COLO668 (cell line): ENCODE measurements around the gene STXBP3.
A peak's percentile ranks its signal among the peaks of the same experiment; 100 is the strongest.
"Not testable (repeated sequence)": the region's sequence is repeated elsewhere in the genome, so short reads cannot be mapped to it uniquely, and the experiment has no call there.

Source experiments
- DNase-seq: peaks from one replicate; lab custom pipeline; 2025; ENCODE audit not compliant: unreplicated experiment; lab: John Stamatoyannopoulos, UW

STXBP3 gene, protein sequence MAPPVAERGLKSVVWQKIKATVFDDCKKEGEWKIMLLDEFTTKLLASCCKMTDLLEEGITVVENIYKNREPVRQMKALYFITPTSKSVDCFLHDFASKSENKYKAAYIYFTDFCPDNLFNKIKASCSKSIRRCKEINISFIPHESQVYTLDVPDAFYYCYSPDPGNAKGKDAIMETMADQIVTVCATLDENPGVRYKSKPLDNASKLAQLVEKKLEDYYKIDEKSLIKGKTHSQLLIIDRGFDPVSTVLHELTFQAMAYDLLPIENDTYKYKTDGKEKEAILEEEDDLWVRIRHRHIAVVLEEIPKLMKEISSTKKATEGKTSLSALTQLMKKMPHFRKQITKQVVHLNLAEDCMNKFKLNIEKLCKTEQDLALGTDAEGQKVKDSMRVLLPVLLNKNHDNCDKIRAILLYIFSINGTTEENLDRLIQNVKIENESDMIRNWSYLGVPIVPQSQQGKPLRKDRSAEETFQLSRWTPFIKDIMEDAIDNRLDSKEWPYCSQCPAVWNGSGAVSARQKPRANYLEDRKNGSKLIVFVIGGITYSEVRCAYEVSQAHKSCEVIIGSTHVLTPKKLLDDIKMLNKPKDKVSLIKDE

DNA sequence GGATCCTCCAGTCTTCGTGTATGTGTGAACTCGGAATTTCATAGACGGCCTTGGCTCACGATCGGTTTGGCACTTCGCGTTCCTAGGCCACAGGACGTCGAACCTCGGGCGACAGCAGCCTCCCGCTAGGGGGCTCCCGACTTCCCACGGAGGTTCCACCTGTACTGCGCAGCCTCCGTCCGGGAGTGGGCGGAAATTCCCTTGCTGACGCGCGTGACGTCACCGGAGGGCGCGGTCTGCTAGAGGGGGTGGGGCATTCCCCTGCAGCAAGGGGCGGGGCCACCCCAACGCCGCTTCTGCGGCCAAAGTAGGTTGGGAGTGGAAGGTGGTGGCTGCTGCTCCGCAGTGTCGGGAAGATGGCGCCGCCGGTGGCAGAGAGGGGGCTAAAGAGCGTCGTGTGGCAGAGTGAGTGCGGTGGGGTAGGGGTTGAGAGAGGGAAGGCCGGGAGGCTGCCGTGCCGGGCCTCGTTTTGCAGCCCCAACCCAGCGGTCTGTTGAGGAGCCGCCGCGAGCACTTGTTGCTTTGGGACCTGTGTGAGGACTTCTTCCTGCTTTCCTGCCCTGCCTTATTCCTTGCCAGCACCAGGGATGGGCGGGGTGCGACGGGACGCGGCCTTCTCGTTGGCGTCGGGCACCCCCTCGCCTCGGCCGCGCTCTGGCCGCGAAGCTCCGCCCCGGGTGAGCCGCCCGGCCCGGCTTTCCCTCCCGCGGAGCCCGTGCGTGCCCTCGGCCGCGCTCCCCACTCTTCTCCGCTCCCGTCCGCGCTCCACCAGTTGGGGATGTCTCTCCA lies at the start of gene STXBP3:
Gene STXBP3, plus strand, starts transcription at position 293 of the 789 bp plus-strand sequence. Its CDS starts 64 bp downstream, at position 357.
- peak; percentile 99 for DNase-seq

DNA sequence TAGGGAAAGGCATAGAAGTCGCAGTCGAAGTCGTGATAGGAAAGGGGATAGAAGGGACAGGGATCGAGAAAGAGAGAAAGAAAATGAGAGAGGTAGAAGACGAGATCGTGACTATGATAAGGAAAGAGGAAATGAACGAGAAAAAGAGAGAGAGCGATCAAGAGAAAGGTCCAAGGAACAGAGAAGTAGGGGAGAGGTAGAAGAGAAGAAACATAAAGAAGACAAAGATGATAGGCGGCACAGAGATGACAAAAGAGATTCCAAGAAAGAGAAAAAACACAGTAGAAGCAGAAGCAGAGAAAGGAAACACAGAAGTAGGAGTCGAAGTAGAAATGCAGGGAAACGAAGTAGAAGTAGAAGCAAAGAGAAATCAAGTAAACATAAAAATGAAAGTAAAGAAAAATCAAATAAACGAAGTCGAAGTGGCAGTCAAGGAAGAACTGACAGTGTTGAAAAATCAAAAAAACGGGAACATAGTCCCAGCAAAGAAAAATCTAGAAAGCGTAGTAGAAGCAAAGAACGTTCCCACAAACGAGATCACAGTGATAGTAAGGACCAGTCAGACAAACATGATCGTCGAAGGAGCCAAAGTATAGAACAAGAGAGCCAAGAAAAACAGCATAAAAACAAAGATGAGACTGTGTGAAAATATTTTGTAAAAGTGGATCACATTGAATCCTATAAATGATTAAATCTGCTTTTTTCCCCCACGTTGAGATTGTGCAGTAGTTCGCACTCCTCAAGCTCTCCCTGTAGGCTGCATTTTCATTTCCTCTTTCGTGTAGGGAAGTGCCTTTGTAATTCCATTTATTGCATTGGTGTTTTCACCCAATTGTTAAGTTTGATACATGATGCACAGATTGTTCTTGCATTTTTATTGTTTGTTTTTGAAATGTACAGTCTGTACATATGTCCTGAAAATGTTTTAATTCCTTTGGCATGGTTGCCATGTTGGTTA lies 46.8 kb upstream of the STXBP3 start:
- no peak for DNase-seq

DNA sequence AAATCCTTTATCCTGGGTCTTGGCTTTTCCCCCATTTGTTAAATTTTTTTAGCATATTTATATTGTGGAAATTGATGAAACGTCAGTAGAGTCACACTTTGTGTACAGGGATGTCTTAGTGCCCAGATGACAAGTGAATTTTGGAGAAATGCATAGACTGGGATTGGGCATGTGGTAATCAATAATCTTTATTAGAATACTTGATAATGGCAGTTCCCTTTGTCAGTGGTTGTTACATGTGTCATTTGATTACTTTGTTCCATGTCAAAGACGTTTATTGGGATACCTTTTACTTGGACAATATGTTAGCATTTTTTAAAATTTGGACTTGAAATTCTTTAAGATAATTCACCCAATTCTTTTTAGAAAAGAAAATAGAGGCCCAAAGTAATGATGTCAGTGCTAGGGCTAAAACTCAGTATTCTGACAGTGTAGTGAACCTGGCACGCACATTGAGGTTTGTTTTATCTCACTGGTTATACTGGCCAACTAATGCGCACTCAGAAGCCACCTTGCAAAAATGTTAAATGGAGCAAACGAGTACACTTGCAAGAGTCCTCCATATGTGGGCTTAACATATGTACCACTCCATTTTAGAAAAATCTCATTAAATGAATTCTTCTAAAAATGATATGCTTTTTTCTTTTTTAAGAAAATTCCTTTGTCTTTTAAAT lies 45.2 kb upstream of the STXBP3 start:
- DNase-seq: no peak

DNA sequence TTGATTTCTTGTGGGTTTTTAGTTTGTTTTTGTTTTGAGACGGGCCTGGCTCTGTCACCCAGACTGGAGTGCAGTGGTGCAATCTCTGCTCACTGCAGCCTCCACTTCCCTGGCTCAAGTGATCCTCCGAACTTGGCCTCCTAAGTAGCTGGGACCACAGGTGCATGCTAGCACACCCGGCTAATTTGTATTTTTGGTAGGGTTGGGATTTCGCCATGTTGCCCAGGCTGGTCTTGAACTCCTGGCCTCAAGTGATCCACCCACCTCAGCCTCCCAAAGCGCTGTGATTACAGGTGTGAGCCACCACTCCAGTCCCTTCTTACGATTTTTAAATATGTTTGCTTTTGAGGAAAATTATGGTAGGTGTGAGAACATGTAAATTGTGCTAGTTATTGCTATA lies 44.4 kb upstream of the STXBP3 start:
- not testable (repeated sequence) for DNase-seq

DNA sequence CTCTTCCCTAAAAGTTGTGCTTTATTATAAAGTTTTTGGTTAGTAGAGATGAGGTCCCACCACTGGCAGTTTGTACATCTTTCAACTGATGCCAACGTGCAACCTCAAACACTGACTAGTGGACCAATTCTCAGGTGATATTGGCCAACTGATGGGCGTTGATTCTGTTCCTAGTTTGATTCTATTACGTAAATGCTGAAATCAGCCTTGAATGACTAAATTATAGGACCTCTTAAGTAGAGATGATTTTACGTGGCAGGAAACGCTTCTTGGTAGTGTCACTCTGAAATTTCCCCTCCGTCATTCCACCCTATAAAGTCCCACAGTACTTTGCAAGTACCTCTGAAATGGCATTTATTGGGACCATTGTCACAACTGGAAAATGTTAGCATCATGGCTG lies 42.5 kb upstream of the STXBP3 start:
- DNase-seq: no peak

DNA sequence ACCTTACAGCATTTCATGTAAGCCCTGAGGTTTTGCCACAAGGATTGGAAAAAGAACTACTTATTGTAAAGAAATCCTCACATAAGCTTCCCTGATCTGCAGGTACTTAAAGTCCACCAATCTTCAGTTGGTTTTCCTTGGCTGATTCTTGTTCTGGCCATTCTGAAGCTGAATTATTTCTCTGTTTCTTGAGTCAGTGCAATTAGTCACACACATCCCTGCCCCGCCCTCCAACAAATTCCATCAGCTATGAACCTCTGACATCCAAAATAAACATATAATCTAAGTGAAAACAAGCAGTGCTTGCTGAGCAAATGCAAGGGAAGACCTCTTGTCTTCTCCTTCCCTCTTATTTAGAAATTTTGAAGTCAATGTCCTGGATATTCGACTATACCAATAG lies 42.0 kb upstream of the STXBP3 start:
- DNase-seq: no peak

DNA sequence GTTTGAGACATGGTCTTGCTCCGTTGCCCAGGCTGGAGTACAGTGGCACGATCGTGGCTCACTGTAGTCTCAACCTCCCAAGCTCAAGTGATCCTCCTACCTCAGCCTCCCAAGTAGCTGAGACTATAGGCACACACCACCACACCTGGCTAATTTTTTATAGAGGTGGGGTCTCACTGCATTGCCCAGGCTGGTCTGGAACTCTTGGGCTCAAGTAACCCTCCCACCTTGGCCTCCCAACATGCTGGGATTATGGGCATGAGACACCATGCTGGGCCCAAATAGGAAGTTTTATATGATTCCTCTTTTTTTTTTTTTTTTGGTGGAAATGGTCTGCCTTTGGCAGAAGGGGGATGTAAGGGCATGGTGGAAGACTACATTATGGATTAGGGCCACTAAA lies 39.8 kb upstream of the STXBP3 start:
- no peak for DNase-seq

DNA sequence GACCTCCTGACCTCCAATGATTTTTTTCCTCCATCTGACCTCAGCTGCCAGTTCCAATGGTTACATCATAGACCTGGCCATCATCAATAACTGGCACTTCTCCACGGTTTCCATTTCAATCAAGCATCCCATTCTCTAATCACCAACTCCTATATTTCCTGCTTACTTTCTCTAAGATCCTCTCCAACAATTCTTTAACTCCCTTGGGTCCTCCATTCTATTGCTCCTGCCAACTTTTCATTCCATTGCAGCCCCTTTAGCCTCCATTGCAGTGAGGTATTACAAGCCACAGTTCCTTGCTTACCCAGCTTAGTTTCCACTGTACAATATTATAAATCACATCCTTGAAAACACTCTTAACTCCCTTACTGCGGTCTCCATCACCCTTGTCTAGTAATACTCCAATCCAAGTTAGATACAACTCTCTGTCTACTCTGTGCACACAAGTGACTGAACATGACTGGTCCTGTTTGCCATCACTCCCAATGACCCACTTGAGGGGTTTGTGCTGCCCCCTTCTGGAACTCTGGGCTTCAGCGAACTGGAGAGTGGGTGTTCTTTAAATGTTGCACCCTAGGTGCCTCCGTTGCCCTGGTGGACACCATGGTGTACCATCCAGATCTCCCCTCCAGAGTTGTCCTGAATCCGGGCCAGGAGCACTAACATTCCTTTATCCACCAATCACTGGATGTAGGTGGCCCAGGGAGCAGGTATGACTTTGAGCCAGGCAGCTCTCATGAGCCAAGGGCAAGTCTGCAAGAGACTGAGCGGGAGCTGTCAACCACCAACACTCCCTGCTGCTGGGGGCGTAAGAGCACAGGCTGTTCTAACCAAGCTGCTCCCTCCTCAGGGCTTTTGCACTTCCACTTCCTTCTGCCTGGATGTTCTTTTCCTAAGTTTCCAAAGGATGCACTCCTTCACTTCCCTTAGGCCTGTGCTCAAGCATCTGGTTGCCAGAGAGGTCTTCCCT lies 37.5 kb upstream of the STXBP3 start:
- peak; percentile 28 for DNase-seq

DNA sequence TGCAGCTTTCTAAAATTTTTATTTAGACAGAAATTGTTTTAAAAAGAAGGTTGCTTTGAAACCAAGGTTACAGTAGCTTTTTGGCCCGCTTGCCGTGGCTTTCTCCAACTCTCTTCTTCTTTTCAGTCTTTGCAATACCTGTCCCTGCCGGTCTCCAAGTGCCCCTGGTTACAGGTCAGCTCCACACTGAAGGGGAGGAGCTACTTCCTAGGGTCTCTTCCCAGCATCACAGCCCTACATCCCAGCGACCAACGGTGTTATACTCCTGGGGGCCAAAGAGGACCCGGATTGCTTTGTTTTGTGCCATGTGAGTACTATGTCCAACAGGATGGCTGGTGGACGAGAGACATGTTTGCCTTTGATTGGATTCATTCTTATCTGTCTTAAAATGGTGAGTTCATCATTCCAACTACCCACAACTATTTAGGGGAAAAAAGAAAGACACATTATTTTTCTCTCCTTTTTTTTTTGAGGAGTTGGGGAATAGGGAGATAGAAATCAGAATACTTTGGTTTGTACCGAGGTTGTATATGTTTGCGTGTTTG lies 33.8 kb upstream of the STXBP3 start, which contains the start of gene FNDC7:
Gene FNDC7, plus strand, starts transcription at position 303 of the 545 bp plus-strand sequence. Its CDS starts 26 bp downstream, at position 329.
- DNase-seq: no peak

DNA sequence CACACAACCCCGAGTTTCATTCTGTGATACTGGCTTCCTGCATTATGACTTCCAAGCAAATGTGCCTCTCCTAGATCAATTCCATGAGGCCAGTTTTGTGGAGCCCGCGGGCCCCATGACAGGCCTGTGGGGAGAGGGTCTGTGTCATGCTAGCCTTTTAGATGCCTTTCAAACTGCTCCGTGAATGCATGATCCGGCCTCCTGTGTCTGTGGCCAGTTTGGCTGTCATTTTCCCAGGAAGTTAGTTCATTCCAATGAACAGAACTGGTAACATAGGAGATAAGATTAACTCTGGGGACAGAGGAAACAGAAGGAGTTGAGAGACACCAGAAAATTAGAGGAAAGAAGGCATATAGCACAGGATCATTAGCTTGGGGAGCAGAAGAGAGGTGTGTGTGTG lies 30.5 kb upstream of the STXBP3 start:
- DNase-seq: no peak

DNA sequence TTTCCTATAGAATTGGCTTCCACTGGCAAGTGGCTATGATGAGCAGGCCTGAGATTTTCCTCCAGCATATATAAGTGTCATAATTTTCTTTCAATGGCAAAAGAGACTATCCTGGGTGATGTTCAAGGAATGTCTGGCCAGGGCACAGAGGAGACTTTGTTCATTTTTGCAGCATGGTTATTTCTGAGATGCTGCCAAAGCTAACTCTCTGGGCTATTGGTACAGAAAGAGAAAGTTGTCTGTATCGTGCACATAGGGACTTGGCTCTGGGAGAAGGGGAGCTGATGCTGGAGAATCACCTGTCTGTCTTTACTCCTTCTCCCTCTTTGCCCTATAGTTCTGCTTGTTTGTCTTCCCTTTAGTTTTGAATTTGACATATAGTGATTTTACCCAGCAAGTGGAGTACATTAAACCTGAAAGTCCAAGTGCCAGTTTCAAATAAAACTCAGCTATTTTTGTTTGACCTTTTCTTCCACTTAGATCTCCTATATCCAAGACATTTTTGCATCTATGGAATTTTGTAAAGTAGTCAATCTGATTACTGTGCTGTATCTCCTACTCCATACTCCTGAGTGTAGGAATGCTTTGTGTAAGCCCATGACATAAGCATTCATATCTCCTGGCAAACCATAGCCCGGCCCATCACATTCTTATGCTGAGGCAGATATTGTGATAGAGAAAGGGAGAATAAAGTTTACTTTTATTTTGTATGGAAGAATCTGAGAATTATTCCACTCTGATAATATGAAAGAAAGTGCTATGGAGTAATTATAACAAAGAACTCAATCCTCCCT lies 29.8 kb upstream of the STXBP3 start:
- no peak for DNase-seq

DNA sequence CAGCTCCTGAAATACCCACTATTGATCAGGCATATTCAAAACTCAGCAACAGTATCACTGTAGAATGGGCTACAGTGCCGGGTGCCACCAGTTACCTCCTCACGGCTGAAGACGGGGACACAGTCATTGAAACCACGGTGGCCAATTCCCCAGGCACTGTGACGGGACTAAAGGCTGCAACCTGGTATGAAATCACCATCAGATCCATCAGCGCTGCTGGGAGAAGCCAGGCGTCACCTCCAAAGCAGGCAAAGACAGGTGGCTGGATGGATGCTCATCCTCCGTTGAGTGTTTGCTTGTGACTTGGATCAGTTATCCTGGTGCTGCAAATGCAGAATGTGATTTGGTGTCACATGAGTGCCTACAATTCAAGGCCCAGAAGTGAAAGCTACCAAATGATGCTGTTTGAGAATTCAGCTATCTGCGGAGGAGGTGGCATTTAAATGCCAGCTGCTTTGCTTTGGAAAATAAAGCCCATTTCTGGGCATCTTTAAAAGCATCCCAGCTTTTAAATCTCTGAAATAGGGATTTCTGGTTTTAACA lies 28.6 kb upstream of the STXBP3 start:
- no peak for DNase-seq

DNA sequence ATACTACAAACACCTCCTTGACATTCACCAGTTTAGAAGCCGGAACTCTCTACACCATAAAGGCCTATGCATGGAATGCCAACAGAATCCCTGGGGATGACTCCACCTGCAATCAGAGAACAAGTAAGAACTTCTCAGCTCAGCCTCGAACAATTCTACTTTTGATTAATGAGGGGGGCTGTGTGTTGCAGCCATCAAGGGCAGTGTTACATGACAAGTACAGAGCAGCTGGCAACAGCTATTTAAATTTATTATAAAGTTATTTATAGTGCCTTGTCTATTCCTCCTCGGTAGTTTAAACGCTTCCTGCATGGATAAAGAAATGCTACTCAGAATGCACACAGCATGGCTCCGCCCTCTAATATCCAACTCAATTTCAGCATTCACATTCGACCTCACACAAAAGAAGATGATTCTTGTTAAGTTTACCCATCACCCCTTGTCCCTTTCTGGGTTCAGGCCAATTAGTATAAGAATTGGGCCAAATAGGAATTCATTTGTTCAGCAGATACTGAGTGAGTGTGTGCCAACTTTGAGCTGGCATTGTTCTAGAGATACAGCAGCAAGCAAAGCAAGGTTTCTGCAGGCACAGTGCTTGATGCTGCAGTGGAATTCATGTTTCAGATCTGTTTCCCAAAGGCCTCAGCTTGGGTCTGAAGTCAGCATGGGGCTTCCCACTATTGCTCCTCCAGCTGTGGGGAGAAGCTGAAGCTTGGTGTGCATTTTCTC lies 27.4 kb upstream of the STXBP3 start:
- DNase-seq: no peak

DNA sequence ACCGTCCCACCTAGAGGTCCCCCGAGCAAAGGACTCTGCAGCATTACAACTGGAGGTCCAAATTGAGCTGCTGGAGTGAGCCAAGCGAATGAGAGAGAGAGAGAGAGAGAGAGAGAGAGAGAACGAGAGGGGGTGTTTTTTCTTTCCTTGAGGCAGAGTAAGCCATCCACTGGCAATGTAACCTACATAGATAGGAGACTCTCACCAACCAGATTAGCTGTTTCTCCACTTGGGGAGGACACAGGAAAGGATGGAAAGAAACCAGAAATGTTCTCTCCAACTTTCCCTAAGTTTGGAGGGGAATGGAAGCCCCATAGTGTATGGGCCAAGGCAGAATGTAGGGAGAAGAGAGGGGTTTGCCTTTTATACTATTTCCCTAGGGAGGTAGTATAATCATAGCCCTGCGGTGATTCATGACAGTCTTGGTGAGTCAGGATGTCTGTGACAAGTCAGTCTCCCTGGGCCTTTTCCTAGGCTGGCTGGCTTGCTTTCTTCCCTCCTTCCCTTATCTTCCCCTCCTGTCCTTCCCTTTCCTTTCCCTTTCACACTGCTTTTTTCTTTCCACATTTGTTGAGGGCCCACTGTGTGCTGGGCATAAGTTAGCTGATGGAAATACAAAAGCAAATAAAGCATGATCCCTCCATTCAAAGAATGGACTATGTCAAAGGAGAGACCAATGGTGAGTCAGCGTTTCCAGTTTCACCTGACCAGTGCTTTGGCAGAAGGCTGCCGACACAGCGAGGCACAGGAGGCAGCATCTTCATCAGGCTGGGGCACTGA lies 26.6 kb upstream of the STXBP3 start:
- DNase-seq: no peak

DNA sequence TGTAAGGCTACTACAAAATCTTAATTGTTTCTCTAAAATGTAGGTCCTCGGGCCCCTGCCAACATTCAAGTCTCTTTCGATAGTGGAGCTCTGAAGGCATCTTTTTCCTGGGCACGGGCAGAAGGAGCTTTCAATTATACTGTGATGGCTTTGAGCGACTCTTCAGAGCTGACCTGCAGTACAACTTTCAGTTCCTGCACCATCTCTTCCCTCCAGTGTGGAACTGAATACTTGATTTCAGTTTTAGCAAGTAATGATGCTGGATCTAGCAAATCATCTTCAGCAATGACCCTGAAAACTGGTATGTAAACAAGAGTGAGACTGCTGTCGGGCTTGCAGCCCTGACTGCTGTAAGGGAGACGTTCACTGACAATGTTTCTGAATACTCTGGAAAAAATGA lies 24.2 kb upstream of the STXBP3 start:
- DNase-seq: no peak

DNA sequence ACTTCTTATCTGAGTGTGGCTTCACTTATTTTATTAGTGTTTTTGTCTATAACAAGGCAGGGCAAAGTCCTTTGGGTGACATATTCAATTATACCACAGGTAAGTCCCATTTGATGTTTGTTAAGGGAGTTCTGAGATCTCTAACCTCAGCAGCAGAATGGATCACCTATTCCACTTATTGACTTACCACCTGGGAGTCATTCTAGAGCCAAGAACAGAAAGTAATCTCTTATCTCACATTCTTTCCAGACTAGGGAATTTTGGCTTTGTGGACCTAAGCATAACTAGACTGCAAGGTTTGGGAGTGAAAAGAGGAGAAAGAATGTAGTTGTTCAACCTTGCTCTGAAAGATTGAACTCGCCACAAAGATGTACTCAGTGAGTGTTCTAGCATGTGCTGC lies 20.6 kb upstream of the STXBP3 start:
- DNase-seq: no peak
